NB4 (cell line): Measurements from ENCODE around the gene KLHL21.

Experiments used
- DNase-seq: peaks from one replicate; pipeline ENCODE4 v3.0.0; 2010; ENCODE audit warnings: low read depth
- H3K4me3 ChIP-seq: one replicate; pipeline ENCODE4 v1.5.1; 2011; ENCODE audit warnings: mild to moderate bottlenecking, low read depth, low read length, moderate library complexity
- CTCF ChIP-seq: IDR thresholded peaks from one replicate; pipeline ENCODE4 v1.5.1; 2012; ENCODE audit warnings: low read depth, low read length
- MAX ChIP-seq: IDR thresholded peaks from 2 replicates; pipeline ENCODE4 v1.6.1; 2011; ENCODE audit warnings: low read depth, low read length
- MYC ChIP-seq: IDR thresholded peaks from 2 replicates; pipeline ENCODE4 v1.6.1; 2011; ENCODE audit warnings: low read depth, low read length
- POLR2A ChIP-seq: IDR thresholded peaks from 2 replicates; pipeline ENCODE4 v1.6.1; 2011; ENCODE audit warnings: mild to moderate bottlenecking; ENCODE audit not compliant: insufficient read length; ENCODE audit errors: extremely low read depth

The KLHL21 gene

GRCh38 chr1:6627031-6627430, 24.4 kb upstream of the KLHL21 start:
- no peak for DNase-seq
- H3K4me3 ChIP-seq: no peak overlapping the region
- no peak for TF ChIP-seq CTCF
- TF ChIP-seq POLR2A: no peak
- no peak for TF ChIP-seq MAX
- TF ChIP-seq MYC: no peak

GRCh38 chr1:6625584-6626149, 23.0 kb upstream of the KLHL21 start:
- H3K4me3 ChIP-seq: peak overlapping the region; percentile 83
- peak; percentile 25 for DNase-seq
- TF ChIP-seq MAX: no peak
- TF ChIP-seq MYC: no peak
- TF ChIP-seq CTCF: no peak
- TF ChIP-seq POLR2A: no peak

GRCh38 chr1:6624710-6625583, 22.3 kb upstream of the KLHL21 start, which contains the start of gene THAP3:
Gene THAP3 (plus strand): TSS chr1:6624868. CDS start chr1:6625219, 351 bp downstream.
- TF ChIP-seq CTCF: no peak
- peak; percentile 25 for TF ChIP-seq POLR2A
- peak; percentile 86 for DNase-seq
- peak within 1 kb of the TSS; percentile 83 for H3K4me3 ChIP-seq

- DNase-seq: no peak
- no peak overlapping the region for H3K4me3 ChIP-seq
- TF ChIP-seq CTCF (no peak), MYC (no peak), POLR2A (no peak), MAX (no peak)
These were observed 20.7 kb upstream of the KLHL21 start for GRCh38 chr1:6623269-6623965.

- no peak for TF ChIP-seq CTCF
- TF ChIP-seq MYC: no peak
- TF ChIP-seq MAX: no peak
- TF ChIP-seq POLR2A: no peak
- H3K4me3 ChIP-seq: no peak overlapping the region
- DNase-seq: no peak
These were observed 19.9 kb upstream of the KLHL21 start for GRCh38 chr1:6622396-6623152.
